ENCODE measurements around the gene MEF2D.

DNA sequence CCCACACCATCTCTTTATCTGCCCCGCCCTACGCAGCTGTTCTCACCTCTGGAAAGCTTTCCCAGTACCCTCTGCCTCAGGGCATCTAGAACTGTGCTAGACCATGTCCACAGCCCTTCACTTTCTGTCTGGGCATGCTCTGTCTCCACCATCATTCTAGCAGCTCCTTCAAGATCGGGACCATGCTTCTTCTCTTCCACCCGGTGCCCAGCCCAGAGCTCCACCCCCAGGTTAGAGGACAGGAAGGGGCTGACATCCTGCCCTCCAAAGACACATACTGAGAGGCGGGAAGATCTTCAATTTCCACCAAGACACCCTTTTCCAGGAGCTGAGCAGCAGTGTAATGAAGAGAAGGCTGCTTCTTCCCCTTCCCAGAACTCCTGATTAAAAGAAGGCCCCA lies 27.7 kb upstream of the MEF2D start:
- TF ChIP-seq, protein P1, sequence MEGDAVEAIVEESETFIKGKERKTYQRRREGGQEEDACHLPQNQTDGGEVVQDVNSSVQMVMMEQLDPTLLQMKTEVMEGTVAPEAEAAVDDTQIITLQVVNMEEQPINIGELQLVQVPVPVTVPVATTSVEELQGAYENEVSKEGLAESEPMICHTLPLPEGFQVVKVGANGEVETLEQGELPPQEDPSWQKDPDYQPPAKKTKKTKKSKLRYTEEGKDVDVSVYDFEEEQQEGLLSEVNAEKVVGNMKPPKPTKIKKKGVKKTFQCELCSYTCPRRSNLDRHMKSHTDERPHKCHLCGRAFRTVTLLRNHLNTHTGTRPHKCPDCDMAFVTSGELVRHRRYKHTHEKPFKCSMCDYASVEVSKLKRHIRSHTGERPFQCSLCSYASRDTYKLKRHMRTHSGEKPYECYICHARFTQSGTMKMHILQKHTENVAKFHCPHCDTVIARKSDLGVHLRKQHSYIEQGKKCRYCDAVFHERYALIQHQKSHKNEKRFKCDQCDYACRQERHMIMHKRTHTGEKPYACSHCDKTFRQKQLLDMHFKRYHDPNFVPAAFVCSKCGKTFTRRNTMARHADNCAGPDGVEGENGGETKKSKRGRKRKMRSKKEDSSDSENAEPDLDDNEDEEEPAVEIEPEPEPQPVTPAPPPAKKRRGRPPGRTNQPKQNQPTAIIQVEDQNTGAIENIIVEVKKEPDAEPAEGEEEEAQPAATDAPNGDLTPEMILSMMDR (IDR thresholded peaks at IDR 0.05) = no peak
- no peak for TF ChIP-seq POLR2A (IDR thresholded peaks at IDR 0.05)

Measured in adrenal gland (tissue), 5 donors.